Measurements from ENCODE around the gene DLX3.
A peak's percentile ranks its signal among the peaks of the same experiment; 100 is the strongest.

The DLX3 gene

GRCh38 chr17:49975531-49975930 lies 19.5 kb downstream of the DLX3 start:
- H3K27me3 ChIP-seq (replicated peaks; ENCODE audit: control insufficient read depth, insufficient read depth, low read length, poor library complexity, severe bottlenecking): peaks cover 44% of the 10 kb centered on the region
- peaks cover 15% of the 10 kb centered on the region for H3K4me1 ChIP-seq (ENCODE audit: control insufficient read depth, insufficient read depth, low read length, poor library complexity, severe bottlenecking)
- H3K27ac ChIP-seq (ENCODE audit: insufficient read depth, low read length, poor library complexity, severe bottlenecking): no peak overlapping the region
- no peaks in the 10 kb centered on the region for H3K9me3 ChIP-seq (ENCODE audit: control insufficient read depth, low read length)
- H3K4me3 ChIP-seq (ENCODE audit: insufficient read depth, low read depth, low read length, poor library complexity, severe bottlenecking): no peak overlapping the region
- H3K36me3 ChIP-seq (ENCODE audit: control insufficient read depth, insufficient read depth, low read length): no peaks in the 10 kb centered on the region
- no peak for DNase-seq

- no peak overlapping the region for H3K4me3 ChIP-seq (ENCODE audit: insufficient read depth, low read depth, low read length, poor library complexity, severe bottlenecking)
- no peaks in the 10 kb centered on the region for H3K36me3 ChIP-seq (ENCODE audit: control insufficient read depth, insufficient read depth, low read length)
- peaks cover 25% of the 10 kb centered on the region for H3K4me1 ChIP-seq (ENCODE audit: control insufficient read depth, insufficient read depth, low read length, poor library complexity, severe bottlenecking)
- no peak for DNase-seq
- no peak overlapping the region for H3K27ac ChIP-seq (ENCODE audit: insufficient read depth, low read length, poor library complexity, severe bottlenecking)
- peaks cover 60% of the 10 kb centered on the region for H3K27me3 ChIP-seq (replicated peaks; ENCODE audit: control insufficient read depth, insufficient read depth, low read length, poor library complexity, severe bottlenecking)
- no peaks in the 10 kb centered on the region for H3K9me3 ChIP-seq (ENCODE audit: control insufficient read depth, low read length)
These were observed 21.8 kb downstream of the DLX3 start for GRCh38 chr17:49973271-49973615.

GRCh38 chr17:49972486-49973270 lies 22.3 kb downstream of the DLX3 start:
- Histone ChIP-seq H3K27me3 (replicated peaks; ENCODE audit: control insufficient read depth, insufficient read depth, low read length, poor library complexity, severe bottlenecking) (peaks cover 60% of the 10 kb centered on the region), H3K27ac (ENCODE audit: insufficient read depth, low read length, poor library complexity, severe bottlenecking) (no peak overlapping the region), H3K9me3 (ENCODE audit: control insufficient read depth, low read length) (no peaks in the 10 kb centered on the region), H3K4me1 (ENCODE audit: control insufficient read depth, insufficient read depth, low read length, poor library complexity, severe bottlenecking) (peaks cover 29% of the 10 kb centered on the region), H3K4me3 (ENCODE audit: insufficient read depth, low read depth, low read length, poor library complexity, severe bottlenecking) (no peak overlapping the region), H3K36me3 (ENCODE audit: control insufficient read depth, insufficient read depth, low read length) (no peaks in the 10 kb centered on the region)
- DNase-seq: no peak

GRCh38 chr17:49971848-49972485 lies 23.1 kb downstream of the DLX3 start:
- Histone ChIP-seq H3K4me1 (ENCODE audit: control insufficient read depth, insufficient read depth, low read length, poor library complexity, severe bottlenecking) (peaks cover 29% of the 10 kb centered on the region), H3K9me3 (ENCODE audit: control insufficient read depth, low read length) (no peaks in the 10 kb centered on the region), H3K27ac (ENCODE audit: insufficient read depth, low read length, poor library complexity, severe bottlenecking) (no peak overlapping the region), H3K4me3 (ENCODE audit: insufficient read depth, low read depth, low read length, poor library complexity, severe bottlenecking) (no peak overlapping the region), H3K36me3 (ENCODE audit: control insufficient read depth, insufficient read depth, low read length) (no peaks in the 10 kb centered on the region), H3K27me3 (replicated peaks; ENCODE audit: control insufficient read depth, insufficient read depth, low read length, poor library complexity, severe bottlenecking) (peaks cover 60% of the 10 kb centered on the region)
- DNase-seq: no peak

GRCh38 chr17:49971199-49971847 lies 23.7 kb downstream of the DLX3 start:
- Histone ChIP-seq H3K9me3 (ENCODE audit: control insufficient read depth, low read length) (no peaks in the 10 kb centered on the region), H3K27ac (ENCODE audit: insufficient read depth, low read length, poor library complexity, severe bottlenecking) (no peak overlapping the region), H3K36me3 (ENCODE audit: control insufficient read depth, insufficient read depth, low read length) (no peaks in the 10 kb centered on the region), H3K4me3 (ENCODE audit: insufficient read depth, low read depth, low read length, poor library complexity, severe bottlenecking) (no peak overlapping the region), H3K27me3 (replicated peaks; ENCODE audit: control insufficient read depth, insufficient read depth, low read length, poor library complexity, severe bottlenecking) (peaks cover 60% of the 10 kb centered on the region), H3K4me1 (ENCODE audit: control insufficient read depth, insufficient read depth, low read length, poor library complexity, severe bottlenecking) (peaks cover 29% of the 10 kb centered on the region)
- no peak for DNase-seq

GRCh38 chr17:49970498-49970897 lies 24.5 kb downstream of the DLX3 start:
- DNase-seq: no peak
- no peak overlapping the region for H3K4me3 ChIP-seq (ENCODE audit: insufficient read depth, low read depth, low read length, poor library complexity, severe bottlenecking)
- no peaks in the 10 kb centered on the region for H3K9me3 ChIP-seq (ENCODE audit: control insufficient read depth, low read length)
- H3K27me3 ChIP-seq (replicated peaks; ENCODE audit: control insufficient read depth, insufficient read depth, low read length, poor library complexity, severe bottlenecking): peaks cover 68% of the 10 kb centered on the region
- H3K27ac ChIP-seq (ENCODE audit: insufficient read depth, low read length, poor library complexity, severe bottlenecking): no peak overlapping the region
- peaks cover 29% of the 10 kb centered on the region for H3K4me1 ChIP-seq (ENCODE audit: control insufficient read depth, insufficient read depth, low read length, poor library complexity, severe bottlenecking)
- no peaks in the 10 kb centered on the region for H3K36me3 ChIP-seq (ENCODE audit: control insufficient read depth, insufficient read depth, low read length)

- Histone ChIP-seq H3K9me3 (ENCODE audit: control insufficient read depth, low read length) (no peaks in the 10 kb centered on the region), H3K27ac (ENCODE audit: insufficient read depth, low read length, poor library complexity, severe bottlenecking) (no peak overlapping the region), H3K27me3 (replicated peaks; ENCODE audit: control insufficient read depth, insufficient read depth, low read length, poor library complexity, severe bottlenecking) (peaks cover 67% of the 10 kb centered on the region), H3K36me3 (ENCODE audit: control insufficient read depth, insufficient read depth, low read length) (no peaks in the 10 kb centered on the region), H3K4me3 (ENCODE audit: insufficient read depth, low read depth, low read length, poor library complexity, severe bottlenecking) (peak overlapping the region; percentile 57), H3K4me1 (ENCODE audit: control insufficient read depth, insufficient read depth, low read length, poor library complexity, severe bottlenecking) (peaks cover 34% of the 10 kb centered on the region)
- DNase-seq: no peak
These were observed 25.1 kb downstream of the DLX3 start for GRCh38 chr17:49969795-49970389.

GRCh38 chr17:49969134-49969759 lies 25.8 kb downstream of the DLX3 start, which contains the start of gene DLX4:
Gene DLX4, plus strand, starts transcription at chr17:49969190. Its CDS starts 279 bp downstream, at chr17:49969469.
- Histone ChIP-seq H3K36me3 (ENCODE audit: control insufficient read depth, insufficient read depth, low read length) (no peaks in the 10 kb centered on the region), H3K27ac (ENCODE audit: insufficient read depth, low read length, poor library complexity, severe bottlenecking) (no peak within 1 kb of the TSS), H3K4me3 (ENCODE audit: insufficient read depth, low read depth, low read length, poor library complexity, severe bottlenecking) (peak within 1 kb of the TSS; percentile 57), H3K9me3 (ENCODE audit: control insufficient read depth, low read length) (no peaks in the 10 kb centered on the region), H3K4me1 (ENCODE audit: control insufficient read depth, insufficient read depth, low read length, poor library complexity, severe bottlenecking) (peaks cover 41% of the 10 kb centered on the region), H3K27me3 (replicated peaks; ENCODE audit: control insufficient read depth, insufficient read depth, low read length, poor library complexity, severe bottlenecking) (peaks cover 70% of the 10 kb centered on the region)
- DNase-seq: peak in 2 of 3 donors; percentile 8 to 30

GRCh38 chr17:49968405-49969133 lies 26.5 kb downstream of the DLX3 start:
- Histone ChIP-seq H3K9me3 (ENCODE audit: control insufficient read depth, low read length) (no peaks in the 10 kb centered on the region), H3K27ac (ENCODE audit: insufficient read depth, low read length, poor library complexity, severe bottlenecking) (no peak overlapping the region), H3K4me1 (ENCODE audit: control insufficient read depth, insufficient read depth, low read length, poor library complexity, severe bottlenecking) (peaks cover 48% of the 10 kb centered on the region)

More at GRCh38 chr17:49968405-49969133, 26.5 kb downstream of the DLX3 start:
- Histone ChIP-seq H3K4me3 (ENCODE audit: insufficient read depth, low read depth, low read length, poor library complexity, severe bottlenecking) (peak overlapping the region; percentile 57), H3K36me3 (ENCODE audit: control insufficient read depth, insufficient read depth, low read length) (no peaks in the 10 kb centered on the region), H3K27me3 (replicated peaks; ENCODE audit: control insufficient read depth, insufficient read depth, low read length, poor library complexity, severe bottlenecking) (peaks cover 70% of the 10 kb centered on the region)
- peak; percentile 43 to 49 (median 46) for DNase-seq

Measured in effector memory CD4-positive, alpha-beta T cell (primary cell).